ENCODE data around the gene SLAIN2. TPM values are rescaled to one million over a fixed set of nuclear protein-coding genes. Genes with fewer than 3 reads are reported as not detected.

Gene SLAIN2
- total and polyA plus RNA-seq, 5 donors = 46.1 to 123 (median 120) TPM

DNA sequence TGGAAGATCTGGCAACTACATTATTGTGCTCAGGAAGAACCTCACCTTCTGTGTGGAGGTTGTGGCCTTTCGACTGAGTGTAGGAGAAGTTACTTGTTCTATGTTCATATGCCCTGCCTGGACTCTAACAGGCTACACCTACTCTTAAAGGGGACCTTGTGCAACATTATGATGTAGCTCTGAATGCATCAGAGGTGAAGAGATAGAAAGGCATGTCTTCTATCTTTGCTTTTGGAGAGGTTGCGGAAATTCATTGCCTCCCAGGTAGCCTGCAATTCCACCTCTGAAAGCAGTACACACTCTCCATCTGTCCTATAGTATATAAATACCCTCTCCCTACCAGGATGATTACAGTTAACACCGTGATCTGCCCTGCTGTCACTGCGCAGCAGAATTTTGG lies 7.1 kb upstream of the SLAIN2 start:
- intact Hi-C loops (cut with DNase I) = no loop called here
- WGBS = 96% methylated on average over 4 of the region's 4 CpGs
- ATAC-seq (no peak), DNase-seq (no peak)
- no peaks in the 10 kb centered on the region for H3K4me1 ChIP-seq (ENCODE audit: control insufficient read depth, insufficient read depth, low read length)
- H3K9me3 ChIP-seq (ENCODE audit: control insufficient read depth, low read length) = no peaks in the 10 kb centered on the region
- no peak overlapping the region for H3K4me3 ChIP-seq (ENCODE audit: low read length)
- no peaks in the 10 kb centered on the region for H3K27me3 ChIP-seq (ENCODE audit: control insufficient read depth, insufficient read depth)
- H3K27ac ChIP-seq (ENCODE audit: low read length) = no peak overlapping the region

GRCh38 chr4:48334900-48335384 lies 6.4 kb upstream of the SLAIN2 start:
- no peak overlapping the region for H3K27ac ChIP-seq (ENCODE audit: low read length)
- no peaks in the 10 kb centered on the region for H3K27me3 ChIP-seq (ENCODE audit: control insufficient read depth, insufficient read depth)
- H3K9me3 ChIP-seq (ENCODE audit: control insufficient read depth, low read length) = no peaks in the 10 kb centered on the region
- no peak for ATAC-seq
- H3K4me1 ChIP-seq (ENCODE audit: control insufficient read depth, insufficient read depth, low read length) = no peaks in the 10 kb centered on the region
- 86% methylated on average over 5 of the region's 5 CpGs for WGBS
- intact Hi-C loops (cut with DNase I) = no loop called here
- no peak for DNase-seq
- no peak overlapping the region for H3K4me3 ChIP-seq (ENCODE audit: low read length)

DNA sequence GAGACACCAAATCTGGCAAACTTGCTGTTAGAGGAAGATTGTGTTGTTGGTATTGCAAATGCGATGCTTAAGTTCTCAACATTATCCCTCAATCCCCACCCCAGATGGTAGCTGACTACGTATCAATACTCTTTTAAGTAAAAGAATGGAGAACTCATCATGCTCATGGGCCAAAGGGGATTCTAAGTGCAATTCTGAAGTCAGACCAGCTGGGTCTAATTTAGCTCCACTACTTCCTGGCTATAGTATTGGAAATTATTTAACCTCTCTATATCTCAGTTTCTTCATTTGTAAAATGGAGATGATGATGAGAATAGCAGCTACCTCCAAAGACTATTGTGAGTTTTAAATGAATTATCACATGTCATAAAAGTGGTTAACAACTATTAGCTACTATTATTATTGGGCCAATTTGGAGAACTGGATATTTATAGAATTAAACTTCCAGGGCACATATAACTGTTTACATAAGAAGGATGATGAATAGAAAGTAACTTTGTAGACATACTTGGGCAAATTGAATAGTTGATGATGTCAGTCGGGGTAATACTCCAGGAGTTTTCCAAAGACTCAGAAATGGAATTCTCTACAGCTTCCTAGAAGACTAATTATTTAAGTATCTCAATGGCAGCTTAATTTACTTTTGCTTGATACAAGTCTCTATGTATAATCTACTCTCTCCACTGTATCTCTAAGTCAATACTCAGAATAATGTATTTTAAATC lies 5.0 kb upstream of the SLAIN2 start:
- intact Hi-C loops (cut with DNase I) = no loop called here
- H3K27ac ChIP-seq (ENCODE audit: low read length) = no peak overlapping the region
- H3K27me3 ChIP-seq (ENCODE audit: control insufficient read depth, insufficient read depth) = no peaks in the 10 kb centered on the region
- ATAC-seq (no peak), DNase-seq (no peak)
- no peak overlapping the region for H3K4me3 ChIP-seq (ENCODE audit: low read length)
- no peaks in the 10 kb centered on the region for H3K9me3 ChIP-seq (ENCODE audit: control insufficient read depth, low read length)
- no peaks in the 10 kb centered on the region for H3K4me1 ChIP-seq (ENCODE audit: control insufficient read depth, insufficient read depth, low read length)
- WGBS = 98% methylated on average over 3 of the region's 3 CpGs

- Histone ChIP-seq H3K9me3 (ENCODE audit: control insufficient read depth, low read length) (no peaks in the 10 kb centered on the region), H3K27ac (ENCODE audit: low read length) (no peak overlapping the region), H3K27me3 (ENCODE audit: control insufficient read depth, insufficient read depth) (no peaks in the 10 kb centered on the region), H3K4me1 (ENCODE audit: control insufficient read depth, insufficient read depth, low read length) (peaks cover 2% of the 10 kb centered on the region), H3K4me3 (ENCODE audit: low read length) (no peak overlapping the region)
- no peak for ATAC-seq
- DNase-seq = no peak
- intact Hi-C loops (cut with DNase I) = no loop called here
Observed at GRCh38 chr4:48337731-48338130, 3.6 kb upstream of the SLAIN2 start.

- 83% methylated on average over 7 of the region's 7 CpGs for whole genome bisulfite sequencing
- ATAC-seq (no peak), DNase-seq (no peak)
- intact Hi-C loops (cut with DNase I) = no loop called here
- no peaks in the 10 kb centered on the region for H3K27me3 ChIP-seq (ENCODE audit: control insufficient read depth, insufficient read depth)
- no peaks in the 10 kb centered on the region for H3K9me3 ChIP-seq (ENCODE audit: control insufficient read depth, low read length)
- no peak overlapping the region for H3K4me3 ChIP-seq (ENCODE audit: low read length)
- H3K4me1 ChIP-seq (ENCODE audit: control insufficient read depth, insufficient read depth, low read length) = peaks cover 2% of the 10 kb centered on the region
- H3K27ac ChIP-seq (ENCODE audit: low read length) = no peak overlapping the region
Observed at GRCh38 chr4:48339642-48340041, 1.7 kb upstream of the SLAIN2 start.

DNA sequence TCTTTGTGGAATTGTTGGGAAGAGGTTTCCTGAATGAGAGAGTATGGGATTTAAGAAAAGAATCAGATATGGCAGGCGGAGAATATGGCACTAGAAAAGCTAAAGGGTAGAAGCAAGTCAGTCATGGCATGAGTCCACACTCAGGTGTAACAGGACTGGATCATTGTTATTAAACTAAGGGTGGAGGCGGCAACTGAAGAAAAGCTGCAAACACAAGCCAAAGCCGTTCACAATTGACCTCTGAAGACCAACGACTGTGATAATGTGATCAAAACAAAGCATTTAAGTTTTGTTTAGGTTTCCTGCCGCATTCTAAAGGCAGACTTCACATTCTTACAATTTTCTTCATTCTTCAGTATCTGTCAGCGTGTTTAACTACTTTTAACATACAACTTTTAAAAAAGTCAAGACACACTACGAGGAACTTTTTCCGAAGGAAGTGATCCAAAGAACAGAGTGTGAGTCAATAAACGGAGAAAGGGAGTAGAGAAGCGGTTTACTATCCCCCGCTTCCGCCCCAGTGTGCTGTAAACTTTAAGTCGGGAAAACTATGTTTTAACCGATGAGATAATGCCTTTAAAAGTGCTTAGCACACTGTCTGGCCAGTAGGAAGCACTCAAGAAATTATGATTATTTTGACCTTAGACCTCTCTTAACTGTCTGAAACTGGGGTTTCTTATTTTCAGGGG lies 909 bp upstream of the SLAIN2 start:
- intact Hi-C loops (cut with DNase I) = no loop called here
- WGBS = 10% methylated on average over 14 of the region's 14 CpGs
- peak; percentile 4 to 17 for ATAC-seq

DNA sequence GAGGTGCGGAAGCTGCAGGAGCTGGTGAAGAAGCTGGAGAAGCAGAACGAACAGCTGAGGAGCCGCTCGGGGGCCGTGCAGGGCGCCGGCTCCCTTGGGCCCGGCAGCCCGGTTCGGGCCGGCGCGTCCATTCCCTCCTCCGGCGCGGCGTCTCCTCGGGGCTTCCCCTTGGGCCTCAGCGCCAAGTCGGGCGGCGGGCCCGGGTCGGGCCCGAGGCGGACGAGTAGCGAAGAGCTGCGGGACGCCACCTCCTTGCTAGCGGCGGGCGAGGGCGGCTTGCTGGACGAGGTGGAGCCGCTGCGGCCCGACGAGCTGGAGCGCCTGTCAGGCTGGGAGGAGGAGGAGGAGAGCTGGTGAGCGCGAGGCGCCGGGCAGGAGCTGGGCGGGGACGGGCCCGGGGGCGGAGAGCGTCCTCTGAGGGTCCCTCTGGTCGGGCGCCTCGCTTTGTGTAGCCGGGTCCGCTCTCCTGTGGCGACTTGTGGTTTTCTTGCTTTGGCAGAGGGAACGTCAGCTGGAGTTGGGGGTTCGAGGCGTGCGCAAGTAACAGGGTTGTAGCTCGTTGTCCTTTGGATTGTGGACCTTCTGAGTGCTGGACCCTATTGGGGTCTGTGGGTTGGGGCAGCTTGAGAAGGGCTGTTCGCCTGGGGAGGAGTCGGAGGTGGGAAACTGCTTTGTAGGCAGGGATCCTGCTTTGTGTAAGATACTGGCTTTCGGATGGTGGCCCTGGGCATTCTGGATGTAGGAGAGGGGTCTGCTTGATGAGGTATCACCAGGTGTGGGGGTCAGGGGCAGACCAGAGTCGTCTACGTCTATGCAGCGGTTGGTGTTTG lies 662 bp downstream of the SLAIN2 start:
- H3K4me1 ChIP-seq (ENCODE audit: control insufficient read depth, insufficient read depth, low read length) = peaks cover 3% of the 10 kb centered on the region
- peak overlapping the region; percentile 83 for H3K27ac ChIP-seq (ENCODE audit: low read length)
- H3K9me3 ChIP-seq (ENCODE audit: control insufficient read depth, low read length) = no peaks in the 10 kb centered on the region
- peak overlapping the region; percentile 60 for H3K4me3 ChIP-seq (ENCODE audit: low read length)
- intact Hi-C loops (cut with DNase I) = no loop called here
- ATAC-seq (peak; percentile 50 to 67), DNase-seq (peak; percentile 64 to 87 (median 85))
- no peaks in the 10 kb centered on the region for H3K27me3 ChIP-seq (ENCODE audit: control insufficient read depth, insufficient read depth)
- under 1% methylated on average over 66 of the region's 66 CpGs for WGBS

More for the DNA sequence above, 909 bp upstream of the SLAIN2 start:
- Histone ChIP-seq H3K4me1 (ENCODE audit: control insufficient read depth, insufficient read depth, low read length) (peaks cover 2% of the 10 kb centered on the region), H3K9me3 (ENCODE audit: control insufficient read depth, low read length) (no peaks in the 10 kb centered on the region), H3K27ac (ENCODE audit: low read length) (peak overlapping the region; percentile 95), H3K27me3 (ENCODE audit: control insufficient read depth, insufficient read depth) (no peaks in the 10 kb centered on the region), H3K4me3 (ENCODE audit: low read length) (peak overlapping the region; percentile 86)
- DNase-seq = peak in 1 of 3 donors; percentile 44

GRCh38 chr4:48342606-48342880 lies 1.2 kb downstream of the SLAIN2 start:
- H3K27me3 ChIP-seq (ENCODE audit: control insufficient read depth, insufficient read depth) = no peaks in the 10 kb centered on the region
- DNase-seq = no peak
- 0% methylated on average over 5 of the region's 5 CpGs for WGBS
- peak overlapping the region; percentile 83 for H3K27ac ChIP-seq (ENCODE audit: low read length)
- peaks cover 6% of the 10 kb centered on the region for H3K4me1 ChIP-seq (ENCODE audit: control insufficient read depth, insufficient read depth, low read length)
- H3K9me3 ChIP-seq (ENCODE audit: control insufficient read depth, low read length) = no peaks in the 10 kb centered on the region
- peak overlapping the region; percentile 60 for H3K4me3 ChIP-seq (ENCODE audit: low read length)
- intact Hi-C loops (cut with DNase I) = no loop called here
- no peak for ATAC-seq

GRCh38 chr4:48343035-48343434 lies 1.7 kb downstream of the SLAIN2 start:
- WGBS = 19% methylated on average over 3 of the region's 3 CpGs
- peaks cover 6% of the 10 kb centered on the region for H3K4me1 ChIP-seq (ENCODE audit: control insufficient read depth, insufficient read depth, low read length)
- H3K27me3 ChIP-seq (ENCODE audit: control insufficient read depth, insufficient read depth) = no peaks in the 10 kb centered on the region
- DNase-seq (no peak), ATAC-seq (no peak)
- peak overlapping the region; percentile 60 for H3K4me3 ChIP-seq (ENCODE audit: low read length)
- intact Hi-C loops (cut with DNase I) = no loop called here
- no peak overlapping the region for H3K27ac ChIP-seq (ENCODE audit: low read length)
- no peaks in the 10 kb centered on the region for H3K9me3 ChIP-seq (ENCODE audit: control insufficient read depth, low read length)

DNA sequence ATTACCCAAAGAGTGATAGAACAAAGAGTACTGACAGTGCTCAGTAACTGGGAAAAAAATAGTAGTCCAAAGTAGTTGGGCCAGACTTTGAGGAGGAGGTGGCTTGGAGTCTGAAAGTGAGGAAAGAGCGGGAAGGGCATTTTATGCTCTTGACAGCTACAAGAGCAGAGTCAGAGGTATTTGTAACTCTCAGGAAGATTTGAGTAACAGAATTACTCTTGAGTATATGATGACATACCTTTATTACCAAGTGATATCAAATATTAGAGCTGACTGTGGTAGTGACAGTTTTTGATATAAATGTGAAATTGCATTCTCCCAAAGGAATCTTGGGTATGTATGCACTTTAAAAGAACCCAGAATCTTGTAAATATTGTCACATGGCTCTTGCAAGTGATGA lies 2.2 kb downstream of the SLAIN2 start:
- WGBS = 28% methylated on average over 1 of the region's 1 CpG
- Histone ChIP-seq H3K27ac (ENCODE audit: low read length) (no peak overlapping the region), H3K27me3 (ENCODE audit: control insufficient read depth, insufficient read depth) (no peaks in the 10 kb centered on the region), H3K4me3 (ENCODE audit: low read length) (peak overlapping the region; percentile 60), H3K4me1 (ENCODE audit: control insufficient read depth, insufficient read depth, low read length) (peaks cover 10% of the 10 kb centered on the region), H3K9me3 (ENCODE audit: control insufficient read depth, low read length) (no peaks in the 10 kb centered on the region)
- intact Hi-C loops (cut with DNase I) = no loop called here
- no peak for ATAC-seq
- DNase-seq = no peak

DNA sequence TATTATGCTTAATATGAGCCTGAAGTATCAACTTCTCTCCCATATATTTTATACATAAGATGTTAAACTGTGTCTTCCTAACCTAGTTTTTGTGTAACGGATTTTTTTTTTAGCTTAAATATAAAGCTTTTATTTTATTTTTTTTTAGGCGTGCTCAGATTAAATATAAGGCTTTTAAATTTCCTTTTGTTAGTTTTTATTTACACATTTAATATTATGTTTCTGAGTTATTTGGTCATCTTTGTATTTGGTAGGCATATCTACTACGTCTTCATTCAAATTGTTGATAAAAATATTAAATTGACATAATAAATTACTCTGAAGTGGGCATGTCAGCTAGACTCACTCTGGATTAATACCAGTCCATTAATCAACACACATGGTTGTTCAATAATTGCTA lies 4.2 kb downstream of the SLAIN2 start:
- DNase-seq (no peak), ATAC-seq (no peak)
- Histone ChIP-seq H3K9me3 (ENCODE audit: control insufficient read depth, low read length) (no peaks in the 10 kb centered on the region), H3K4me3 (ENCODE audit: low read length) (no peak overlapping the region), H3K4me1 (ENCODE audit: control insufficient read depth, insufficient read depth, low read length) (peaks cover 11% of the 10 kb centered on the region), H3K27ac (ENCODE audit: low read length) (no peak overlapping the region), H3K27me3 (ENCODE audit: control insufficient read depth, insufficient read depth) (no peaks in the 10 kb centered on the region)
- WGBS = 88% methylated on average over 3 of the region's 3 CpGs
- intact Hi-C loops (cut with DNase I) = no loop called here
